HCT116 (cell line): ENCODE measurements around the gene FARP1. TPM values are rescaled to one million over a fixed set of nuclear protein-coding genes. Genes with fewer than 3 reads are reported as not detected.

Experiments
- ATAC-seq: fragments of 200-7000 bp; cut with Tn5 transposase; 2 replicates; pipeline ENCODE4 v1.9.1; 2020; ENCODE audit warnings: mild to moderate bottlenecking, moderate library complexity
- BruUV-seq: library from RNA; stranded (reverse); fragments of 400-500 nt; replicated peaks from 2 replicates; lab custom pipeline; 2021; lab: Mats Ljungman, UMichigan
- CTCF ChIA-PET: fragments of 300-600 bp; sonication (Branson Sonifier 250); formaldehyde crosslinking; loops from one replicate; lab custom pipeline; 2021; ENCODE audit warnings: antibody characterized with exemption; lab: Charles Lee
- POLR2A ChIA-PET: fragments of 300-600, 350-600 bp; sonication (Branson Sonifier 250); formaldehyde crosslinking; loops from one replicate; lab custom pipeline; 2021; ENCODE audit warnings: antibody characterized with exemption; lab: Charles Lee
- RAD21 ChIA-PET, 2 experiments: fragments of 300-600 bp; sonication (Branson Sonifier 250); formaldehyde crosslinking; loops; one replicate each; lab custom pipeline; 2023; ENCODE audit warnings: low total read pairs in 2 of 2; ENCODE audit not compliant: uncharacterized antibody in 2 of 2, unreplicated experiment in 2 of 2, low non-redundant PET in 1 of 2; lab: Charles Lee
- DNase-seq: peaks from one replicate; pipeline ENCODE4 v3.0.0-alpha.2; 2010; ENCODE audit warnings: low read depth, low spot score
- H2AFZ ChIP-seq: fragments of 200-600 bp; shearing (Covaris generic), sonication (generic); 2 replicates; pipeline ENCODE4 v1.6.1; 2017; ENCODE audit warnings: low read depth, mixed run types, mixed read lengths, antibody characterized with exemption, low read length; ENCODE audit not compliant: poor library complexity, severe bottlenecking
- H3K27ac ChIP-seq: 2 replicates; pipeline ENCODE4 v1.5.1; 2012; ENCODE audit warnings: low read depth, low read length
- H3K27me3 ChIP-seq: fragments of 200-600 bp; sonication (generic); 2 replicates; pipeline ENCODE4 v1.6.1; 2016; ENCODE audit warnings: mixed run types, low read length, mixed read lengths; ENCODE audit not compliant: insufficient read depth
- H3K36me3 ChIP-seq, 2 experiments: fragments of 200-500 bp in 1 of 2; fragments of 200-600 bp in 1 of 2; sonication (Bioruptor generic) in 1 of 2; sonication (generic) in 1 of 2; 2 replicates each; pipeline versions ENCODE4 v1.5.1 to v1.6.1; 2014 to 2016; ENCODE audit warnings: low read length in 2 of 2, inconsistent platforms in 1 of 2, mixed read lengths in 1 of 2, mixed run types in 1 of 2; ENCODE audit not compliant: insufficient read depth in 2 of 2, control insufficient read depth in 1 of 2
- H3K4me1 ChIP-seq, 2 experiments: fragments of 200-600 bp in 1 of 2; sonication (generic) in 1 of 2; 2 replicates each; pipeline versions ENCODE4 v1.5.1 to v1.6.1; 2012 to 2017; ENCODE audit warnings: low read length in 2 of 2, inconsistent platforms in 1 of 2, mild to moderate bottlenecking in 1 of 2, mixed read lengths in 1 of 2, mixed run types in 1 of 2, moderate library complexity in 1 of 2; ENCODE audit not compliant: insufficient read depth in 2 of 2, control insufficient read depth in 1 of 2
- H3K4me2 ChIP-seq: fragments of 200-600 bp; sonication (generic); 2 replicates; pipeline ENCODE4 v1.6.1; 2017; ENCODE audit warnings: mixed run types, low read length, mixed read lengths
- H3K4me3 ChIP-seq, 2 experiments: fragments of 200-600 bp in 1 of 2; sonication (generic) in 1 of 2; replicated peaks in 1 of 2; 2 replicates each; pipeline ENCODE4 v1.5.1; 2011 to 2016; ENCODE audit warnings: low read length in 2 of 2, control low read depth in 1 of 2, low read depth in 1 of 2, mild to moderate bottlenecking in 1 of 2, mixed read lengths in 1 of 2, mixed run types in 1 of 2
- H3K79me2 ChIP-seq: fragments of 200-600 bp; sonication (generic); 2 replicates; pipeline ENCODE4 v1.6.1; 2017; ENCODE audit warnings: mild to moderate bottlenecking, mixed run types, low read length, moderate library complexity, mixed read lengths; ENCODE audit not compliant: insufficient read depth
- H3K9ac ChIP-seq: fragments of 200-600 bp; sonication (generic); 2 replicates; pipeline ENCODE4 v1.6.1; 2016; ENCODE audit warnings: low read length, mixed read lengths
- H3K9me2 ChIP-seq: fragments of 200-600 bp; sonication (generic), shearing (Covaris generic); 2 replicates; pipeline ENCODE4 v1.6.1; 2017; ENCODE audit warnings: mixed run types, mild to moderate bottlenecking, moderate library complexity; ENCODE audit not compliant: insufficient read depth
- H3K9me3 ChIP-seq, 2 experiments: fragments of 200-500 bp in 1 of 2; fragments of 200-600 bp in 1 of 2; sonication (Bioruptor generic) in 1 of 2; sonication (generic) in 1 of 2; 2 replicates each; pipeline ENCODE4 v1.6.1; 2014 to 2017; ENCODE audit warnings: low read length in 2 of 2, mixed read lengths in 2 of 2, inconsistent platforms in 1 of 2, low read depth in 1 of 2, mild to moderate bottlenecking in 1 of 2, mixed run types in 1 of 2, moderate library complexity in 1 of 2; ENCODE audit not compliant: control insufficient read depth in 1 of 2, insufficient read depth in 1 of 2
- H4K20me1 ChIP-seq: fragments of 200-600 bp; sonication (generic), shearing (Covaris generic); 2 replicates; pipeline ENCODE4 v1.6.1; 2017; ENCODE audit warnings: mixed run types, mild to moderate bottlenecking, moderate library complexity; ENCODE audit not compliant: insufficient read depth
- EGR1 ChIP-seq: IDR thresholded peaks from 2 replicates; pipeline ENCODE4 v1.6.1; 2012; ENCODE audit warnings: low read depth
- ELF1 ChIP-seq: IDR thresholded peaks from 2 replicates; pipeline ENCODE4 v1.6.1; 2012; ENCODE audit warnings: low read depth, borderline replicate concordance
- EZH2 ChIP-seq: fragments of 200-600 bp; sonication (generic); IDR thresholded peaks from 2 replicates; pipeline ENCODE4 v1.6.1; 2017; ENCODE audit warnings: antibody characterized with exemption, mixed run types
- EZH2phosphoT487 ChIP-seq: fragments of 200-600 bp; IDR thresholded peaks from 2 replicates; pipeline ENCODE4 v1.6.1; 2018; ENCODE audit warnings: antibody characterized with exemption, borderline replicate concordance
- JUND ChIP-seq: IDR thresholded peaks from 2 replicates; pipeline ENCODE4 v1.6.1; 2012
- MAX ChIP-seq: IDR thresholded peaks from 2 replicates; pipeline ENCODE4 v1.6.1; 2012
- POLR2A ChIP-seq: IDR thresholded peaks from 2 replicates; pipeline ENCODE4 v1.7.0; 2011; ENCODE audit warnings: borderline replicate concordance; ENCODE audit not compliant: insufficient read depth, insufficient read length; ENCODE audit errors: extremely low read depth
- RAD21 ChIP-seq: IDR thresholded peaks from 2 replicates; pipeline ENCODE4 v1.6.1; 2012; ENCODE audit warnings: low read depth, mild to moderate bottlenecking
- REST ChIP-seq: IDR thresholded peaks from 2 replicates; pipeline ENCODE4 v1.6.1; 2012; ENCODE audit warnings: low read depth
- SIN3A ChIP-seq: IDR thresholded peaks from 2 replicates; pipeline ENCODE4 v1.6.1; 2012; ENCODE audit warnings: low read depth
- SP1 ChIP-seq: IDR thresholded peaks from 2 replicates; pipeline ENCODE4 v1.6.1; 2012; ENCODE audit warnings: low read depth
- TCF7L2 ChIP-seq: IDR thresholded peaks from 2 replicates; pipeline ENCODE4 v1.7.0; 2011; ENCODE audit warnings: borderline replicate concordance, inconsistent platforms; ENCODE audit not compliant: insufficient read depth, insufficient read length; ENCODE audit errors: extremely low read depth
- ZBTB33 ChIP-seq: IDR thresholded peaks from 2 replicates; pipeline ENCODE4 v1.6.1; 2011; ENCODE audit warnings: mild to moderate bottlenecking, low read length, moderate library complexity; ENCODE audit not compliant: insufficient replicate concordance; ENCODE audit errors: extremely low read depth
- ZNF274 ChIP-seq: fragments of 200-500 bp; sonication (Bioruptor generic); IDR thresholded peaks from 2 replicates; pipeline ENCODE4 v1.6.1; 2014; ENCODE audit warnings: mild to moderate bottlenecking, low read depth, low read length, inconsistent platforms
- intact Hi-C: fragments of 100-400 bp; cut with micrococcal nuclease; formaldehyde crosslinking; loops from 2 replicates; pipeline ENCODE4 v1.10.0; 2022
- total RNA-seq: library from RNA; stranded (reverse); gene quantifications from one replicate; pipeline ENCODE4 v1.2.1, GENCODE V29; 2021; ENCODE audit not compliant: unreplicated experiment

Gene FARP1
- total RNA-seq, 1 experiment from 2014 or later: 30.5 TPM

- Histone ChIP-seq H3K36me3 (no peaks in the 10 kb centered on the region), H3K4me1 (no peaks in the 10 kb centered on the region), H3K27ac (no peak overlapping the region), H3K4me2 (no peak overlapping the region), H4K20me1 (no peaks in the 10 kb centered on the region), H3K9me3 (no peaks in the 10 kb centered on the region), H3K27me3 (no peaks in the 10 kb centered on the region), H2AFZ (no peak overlapping the region), H3K9me2 (no peaks in the 10 kb centered on the region), H3K9ac (no peak overlapping the region), H3K79me2 (no peaks in the 10 kb centered on the region), H3K4me3 (no peak overlapping the region)
- intact Hi-C loops: no loop called here
- no TSS peak for BruUV-seq
- CTCF ChIA-PET: no interaction called here
- POLR2A ChIA-PET: no interaction called here
- RAD21 ChIA-PET: no interaction called here
- no peak for TF ChIP-seq TCF7L2
- TF ChIP-seq SP1: no peak
- TF ChIP-seq MAX: no peak
- no peak for TF ChIP-seq ELF1
- no peak for TF ChIP-seq EGR1
- DNase-seq (no peak), ATAC-seq (no peak)
Measured at GRCh38 chr13:98335721-98336120, 192.8 kb downstream of the FARP1 start.

- DNase-seq: no peak
- Histone ChIP-seq H3K9me3 (no peaks in the 10 kb centered on the region), H3K4me2 (no peak overlapping the region), H4K20me1 (no peaks in the 10 kb centered on the region), H3K9ac (no peak overlapping the region), H2AFZ (no peak overlapping the region), H3K27me3 (no peaks in the 10 kb centered on the region), H3K9me2 (no peaks in the 10 kb centered on the region), H3K79me2 (no peaks in the 10 kb centered on the region), H3K4me3 (no peak overlapping the region), H3K4me1 (no peaks in the 10 kb centered on the region), H3K36me3 (no peaks in the 10 kb centered on the region), H3K27ac (no peak overlapping the region)
- ChIA-PET RAD21 (no interaction called here), POLR2A (no interaction called here), CTCF (no interaction called here)
- intact Hi-C loops: no loop called here
- ATAC-seq: no peak
- no TSS peak for BruUV-seq
- TF ChIP-seq EZH2phosphoT487 (no peak), SIN3A (no peak), POLR2A (no peak), ZBTB33 (no peak), RAD21 (no peak), EZH2 (no peak), SP1 (no peak), ZNF274 (no peak), JUND (no peak), ELF1 (no peak), TCF7L2 (no peak), REST (no peak)
Measured at GRCh38 chr13:98338310-98338709, 195.4 kb downstream of the FARP1 start.
